Glomerular visceral epithelial cell (primary cell): ENCODE data around the gene HHIPL1.

Source experiments
- DNase-seq: peaks from one replicate; pipeline ENCODE4 v3.0.0-alpha.2; 2016; ENCODE audit errors: extremely low spot score

The HHIPL1 gene

GRCh38 chr14:99716091-99716849, 71.3 kb downstream of the HHIPL1 start:
- no peak for DNase-seq

GRCh38 chr14:99716850-99717681, 72.1 kb downstream of the HHIPL1 start:
- DNase-seq, result no peak

- DNase-seq, result no peak
Observed at GRCh38 chr14:99717682-99718013, 72.7 kb downstream of the HHIPL1 start.

GRCh38 chr14:99718031-99718810, 73.3 kb downstream of the HHIPL1 start:
- no peak for DNase-seq

DNA sequence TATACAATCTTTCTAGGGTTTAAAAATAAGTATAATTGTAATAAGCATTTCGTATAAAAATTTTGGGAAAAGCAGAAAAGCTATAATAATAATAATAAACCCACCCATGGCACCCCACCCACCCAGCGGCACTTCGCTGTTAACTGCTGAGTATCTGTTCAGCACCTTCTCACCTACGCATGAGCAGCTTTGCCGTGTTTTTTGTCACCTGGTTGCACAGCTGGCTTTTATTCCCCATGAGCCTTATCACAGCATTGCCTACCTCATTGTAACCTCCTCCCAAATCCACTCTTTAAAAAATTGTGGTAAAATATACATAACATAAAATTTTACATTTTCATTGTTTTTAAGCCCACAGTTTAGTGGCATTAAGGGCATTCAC, 73.9 kb downstream of the HHIPL1 start:
- DNase-seq, result no peak

DNA sequence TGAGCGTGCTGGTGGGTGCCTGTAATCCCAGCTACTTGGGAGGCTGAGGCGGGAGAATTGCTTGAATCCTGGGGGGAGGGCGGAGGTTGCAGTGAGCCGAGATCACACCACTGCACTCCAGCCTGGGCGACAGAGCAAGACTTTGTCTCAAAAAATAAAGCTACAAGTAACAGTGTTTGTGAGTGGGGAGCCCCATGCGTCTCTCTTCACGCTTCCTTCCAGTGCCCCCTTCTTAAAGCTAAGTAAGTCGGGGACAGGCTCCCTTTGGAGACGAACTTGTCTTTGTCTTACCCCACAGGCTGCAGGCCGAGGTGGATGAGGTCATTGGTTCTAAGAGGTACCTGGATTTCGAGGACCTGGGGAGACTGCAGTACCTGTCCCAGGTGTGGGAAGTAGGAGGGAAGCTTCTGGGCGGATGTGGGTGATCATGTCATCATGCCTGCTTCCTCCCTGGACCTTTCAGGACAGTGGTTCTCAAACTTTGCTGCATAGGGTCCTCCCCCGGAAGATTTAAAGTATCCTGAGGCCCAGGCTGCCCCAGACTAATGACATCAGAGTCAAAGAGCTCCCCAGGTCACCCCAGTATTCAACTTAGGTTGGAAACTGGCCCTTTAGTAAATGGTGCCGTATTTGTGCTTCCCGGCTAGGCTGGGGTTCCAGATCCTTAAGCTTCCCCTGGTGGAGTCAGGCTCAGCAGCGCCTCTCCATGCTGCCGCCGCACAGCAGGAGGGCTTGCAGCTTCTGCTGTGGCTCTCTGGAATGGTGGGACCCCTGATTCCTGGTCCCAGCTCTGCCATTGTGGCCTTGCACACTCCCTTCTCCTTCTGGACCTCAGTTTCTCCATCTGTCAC, 76.2 kb downstream of the HHIPL1 start:
- no peak for DNase-seq

DNA sequence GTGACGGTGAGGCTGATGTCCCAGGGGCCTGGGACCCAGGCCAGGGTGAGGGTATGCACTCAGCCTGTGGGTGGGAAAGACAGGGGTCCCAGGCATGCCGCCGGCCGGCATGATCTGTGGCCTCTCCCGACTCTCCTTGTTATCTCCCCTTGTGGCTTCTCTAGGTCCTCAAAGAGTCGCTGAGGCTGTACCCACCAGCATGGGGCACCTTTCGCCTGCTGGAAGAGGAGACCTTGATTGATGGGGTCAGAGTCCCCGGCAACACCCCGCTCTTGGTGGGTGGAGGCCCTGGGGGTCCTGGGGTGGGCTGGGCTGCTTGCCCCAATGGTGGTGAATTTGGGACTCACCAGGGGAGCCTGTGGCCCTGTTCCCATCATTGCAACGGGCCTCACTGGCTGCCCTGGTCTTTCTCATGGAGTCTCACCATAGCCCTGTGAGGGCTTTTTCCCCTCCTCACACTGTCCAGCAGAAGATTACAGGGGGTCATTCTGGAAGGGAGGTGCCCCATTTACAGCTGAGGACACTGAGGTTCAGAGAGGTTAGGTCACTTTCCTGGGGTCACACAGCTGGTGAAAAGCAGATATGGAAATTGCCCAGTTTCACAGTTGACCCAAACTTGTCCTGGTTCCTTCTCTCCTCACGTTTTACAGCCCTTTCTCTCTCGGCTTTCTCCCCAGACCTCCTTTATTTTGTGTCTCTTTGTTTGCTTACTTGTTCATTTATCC, 77.0 kb downstream of the HHIPL1 start:
- DNase-seq, result no peak

DNA sequence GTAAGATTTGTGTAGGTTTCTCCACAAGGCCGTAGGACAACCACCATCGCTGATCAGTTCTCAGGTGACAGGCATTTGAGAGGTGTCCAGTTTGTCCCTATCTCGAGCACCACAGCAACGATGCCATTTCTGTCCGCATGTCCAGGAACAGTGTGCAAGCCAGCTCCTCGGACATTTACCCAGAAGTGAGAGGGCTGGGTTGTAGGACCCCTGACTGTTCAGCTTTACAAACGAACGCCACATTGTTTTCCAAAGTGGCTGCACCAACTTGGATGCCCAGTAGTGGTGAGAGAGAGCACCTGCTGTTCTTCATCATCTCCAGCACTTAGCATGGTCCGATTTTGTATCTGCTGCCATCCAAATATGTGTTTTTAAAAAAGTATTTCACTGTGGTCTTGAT, 77.8 kb downstream of the HHIPL1 start:
- no peak for DNase-seq

GRCh38 chr14:99724196-99724891, 79.4 kb downstream of the HHIPL1 start:
- DNase-seq, result no peak

GRCh38 chr14:99724939-99725773, 80.2 kb downstream of the HHIPL1 start:
- DNase-seq, result no peak

- DNase-seq, result no peak
Observed at GRCh38 chr14:99725774-99726537, 81.0 kb downstream of the HHIPL1 start.

GRCh38 chr14:99726538-99727095, 81.7 kb downstream of the HHIPL1 start:
- DNase-seq, result no peak

- no peak for DNase-seq
Observed at GRCh38 chr14:99727096-99727870, 82.4 kb downstream of the HHIPL1 start.

DNA sequence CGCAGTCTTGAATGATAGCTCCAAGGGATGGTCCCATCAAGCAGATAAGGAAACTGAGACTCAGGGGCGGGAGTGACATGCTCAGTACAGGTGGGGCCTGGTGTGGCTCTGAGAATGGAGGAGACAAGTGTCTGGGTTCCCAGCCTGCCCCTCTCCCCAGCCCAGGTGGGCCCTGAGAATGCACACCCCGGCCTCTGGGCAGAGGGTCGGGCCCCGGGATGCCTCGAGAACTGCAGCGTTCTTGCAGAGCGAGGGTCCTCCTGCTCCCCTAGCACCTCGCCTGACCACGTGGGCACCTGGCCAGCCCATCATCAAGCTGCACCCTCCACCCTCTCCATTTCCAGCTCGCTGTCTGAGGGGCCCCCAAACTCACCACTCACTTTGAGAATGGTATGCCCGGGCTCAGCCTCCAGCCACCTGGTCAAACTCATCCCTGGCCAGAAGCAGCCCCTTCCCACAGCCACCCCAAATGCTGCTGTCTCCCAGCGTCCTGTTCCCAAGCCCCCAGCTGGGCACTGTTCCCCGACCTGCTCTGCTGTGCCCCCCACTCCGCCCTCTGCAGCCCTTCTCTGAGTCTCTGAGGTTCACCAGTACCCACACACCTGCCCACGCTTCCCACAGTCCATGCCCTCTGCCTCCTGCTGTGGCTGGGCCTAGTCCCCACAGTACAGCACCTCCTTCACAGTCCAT, 83.4 kb downstream of the HHIPL1 start:
- DNase-seq, result no peak

GRCh38 chr14:99728981-99729451, 84.1 kb downstream of the HHIPL1 start:
- no peak for DNase-seq
